Ascending aorta (tissue), 2 donors: ENCODE data around the gene LIPG. TPM values are rescaled to one million over a fixed set of nuclear protein-coding genes. Genes with fewer than 3 reads are reported as not detected.

Experiments
- DNase-seq, 2 donors: peaks; one replicate each; pipeline ENCODE4 v3.0.0-alpha.2; 2019; ENCODE audit warnings: low spot score in 2 of 2
- H3K27ac ChIP-seq, 2 donors: fragments of 200-600 bp; sonication (generic); one replicate each; pipeline ENCODE4 v1.5.1; 2016 to 2017; ENCODE audit warnings: mild to moderate bottlenecking in 1 of 2
- H3K27me3 ChIP-seq: fragments of 200-600 bp; sonication (generic); one replicate; pipeline ENCODE4 v1.5.1; 2017
- H3K36me3 ChIP-seq, 2 donors: fragments of 200-600 bp; sonication (generic); one replicate each; pipeline ENCODE4 v1.5.1; 2016
- H3K4me1 ChIP-seq, 2 donors: fragments of 200-600 bp; sonication (generic); one replicate each; pipeline ENCODE4 v1.5.1; 2016 to 2017; ENCODE audit warnings: mild to moderate bottlenecking in 1 of 2
- H3K4me3 ChIP-seq, 2 donors: fragments of 200-600 bp; sonication (generic); one replicate each; pipeline ENCODE4 v1.5.1; 2016 to 2017; ENCODE audit warnings: mild to moderate bottlenecking in 1 of 2
- H3K9me3 ChIP-seq, 2 donors: fragments of 200-600 bp; sonication (generic); one replicate each; pipeline ENCODE4 v1.5.1; 2016
- CTCF ChIP-seq, 3 experiments: fragments of 200-600 bp in 2 of 3; fragments of 450-650 bp in 1 of 3; sonication (generic) in 2 of 3; IDR thresholded peaks; one replicate each; pipeline ENCODE4 v1.5.1; 2016 to 2019; ENCODE audit warnings: antibody characterized with exemption in 3 of 3, mild to moderate bottlenecking in 1 of 3, moderate library complexity in 1 of 3
- intact Hi-C: fragments of 100-400 bp; cut with DNase I; formaldehyde crosslinking; loops from one replicate; pipeline ENCODE4 v1.15.1; 2023
- total RNA-seq: library from RNA; depleted of rRNA; stranded (reverse); fragments of >200 nt; gene quantifications from one replicate; pipeline ENCODE4 v1.1.0, GENCODE V29; 2016

LIPG gene
- total RNA-seq, 1 donor from 2014 or later: 1.6 TPM

GRCh38 chr18:49621717-49622351 lies 60.0 kb downstream of the LIPG start:
- no peak overlapping the region for H3K4me3 ChIP-seq
- no peak for TF ChIP-seq CTCF (IDR thresholded peaks at IDR 0.05)
- H3K4me1 ChIP-seq: no peaks in the 10 kb centered on the region
- no peaks in the 10 kb centered on the region for H3K27me3 ChIP-seq
- H3K27ac ChIP-seq: no peak overlapping the region
- no peaks in the 10 kb centered on the region for H3K36me3 ChIP-seq
- no peak for DNase-seq
- intact Hi-C loops: no loop called here
- H3K9me3 ChIP-seq: no peaks in the 10 kb centered on the region

GRCh38 chr18:49623571-49623970 lies 61.7 kb downstream of the LIPG start:
- TF ChIP-seq CTCF (IDR thresholded peaks at IDR 0.05): no peak
- DNase-seq: no peak

GRCh38 chr18:49625021-49625691 lies 63.3 kb downstream of the LIPG start:
- no peak overlapping the region for H3K4me3 ChIP-seq
- H3K36me3 ChIP-seq: no peaks in the 10 kb centered on the region
- no peak overlapping the region for H3K27ac ChIP-seq
- intact Hi-C loops: no loop called here
- no peaks in the 10 kb centered on the region for H3K4me1 ChIP-seq
- no peaks in the 10 kb centered on the region for H3K27me3 ChIP-seq
- DNase-seq: no peak
- TF ChIP-seq CTCF (IDR thresholded peaks at IDR 0.05): no peak
- H3K9me3 ChIP-seq: no peaks in the 10 kb centered on the region

More at GRCh38 chr18:49623571-49623970, 61.7 kb downstream of the LIPG start:
- Histone ChIP-seq H3K4me3 (no peak overlapping the region), H3K4me1 (no peaks in the 10 kb centered on the region), H3K9me3 (no peaks in the 10 kb centered on the region), H3K27me3 (no peaks in the 10 kb centered on the region), H3K36me3 (no peaks in the 10 kb centered on the region), H3K27ac (no peak overlapping the region)
- intact Hi-C loops: no loop called here

GRCh38 chr18:49626842-49627467 lies 65.1 kb downstream of the LIPG start:
- H3K27ac ChIP-seq: no peak overlapping the region
- H3K4me3 ChIP-seq: no peak overlapping the region
- intact Hi-C loops: no loop called here
- DNase-seq: no peak
- no peaks in the 10 kb centered on the region for H3K9me3 ChIP-seq
- no peaks in the 10 kb centered on the region for H3K36me3 ChIP-seq
- no peaks in the 10 kb centered on the region for H3K27me3 ChIP-seq
- TF ChIP-seq CTCF (IDR thresholded peaks at IDR 0.05): no peak
- H3K4me1 ChIP-seq: no peaks in the 10 kb centered on the region

- H3K4me1 ChIP-seq: no peaks in the 10 kb centered on the region
- no peaks in the 10 kb centered on the region for H3K9me3 ChIP-seq
- no peaks in the 10 kb centered on the region for H3K36me3 ChIP-seq
- no peak overlapping the region for H3K4me3 ChIP-seq
- no peaks in the 10 kb centered on the region for H3K27me3 ChIP-seq
- no peak for TF ChIP-seq CTCF (IDR thresholded peaks at IDR 0.05)
- intact Hi-C loops: no loop called here
- no peak for DNase-seq
- H3K27ac ChIP-seq: no peak overlapping the region
These were observed 66.3 kb downstream of the LIPG start for GRCh38 chr18:49628119-49628518.
